GM23338 (cell line): ENCODE results near the gene WDR91. TPM values are rescaled to one million over a fixed set of nuclear protein-coding genes. Genes with fewer than 3 reads are reported as not detected.

ENCODE experiments used
- ATAC-seq: fragments of 200-7000 bp; cut with Tn5 transposase; 3 replicates; pipeline ENCODE4 v1.9.1; 2020
- DNase-seq: peaks from one replicate; pipeline ENCODE4 v3.0.0-alpha.2; 2015; ENCODE audit warnings: low spot score
- H2AFZ ChIP-seq: fragments of 200-600 bp; sonication (generic); 2 replicates; pipeline ENCODE4 v1.8.0; 2016; ENCODE audit warnings: antibody characterized with exemption, mild to moderate bottlenecking, moderate library complexity
- H3F3A ChIP-seq: fragments of 200-600 bp; sonication (generic); replicated peaks from 2 replicates; pipeline ENCODE4 v1.8.0; 2017; ENCODE audit warnings: antibody characterized with exemption, mixed run types, low read depth
- H3K27ac ChIP-seq: fragments of 200-600 bp; sonication (generic); 2 replicates; pipeline ENCODE4 v1.6.1; 2016; ENCODE audit warnings: low read depth
- H3K27me3 ChIP-seq: fragments of 200-600 bp; sonication (generic); 2 replicates; pipeline ENCODE4 v1.8.0; 2016; ENCODE audit warnings: mild to moderate bottlenecking, mixed run types, moderate library complexity; ENCODE audit not compliant: insufficient read depth
- H3K36me3 ChIP-seq: fragments of 200-600 bp; sonication (generic); 2 replicates; pipeline ENCODE4 v1.8.0; 2016; ENCODE audit warnings: mild to moderate bottlenecking; ENCODE audit not compliant: insufficient read depth
- H3K4me1 ChIP-seq: fragments of 200-600 bp; sonication (generic); 2 replicates; pipeline ENCODE4 v1.8.0; 2016; ENCODE audit warnings: mild to moderate bottlenecking, moderate library complexity; ENCODE audit not compliant: insufficient read depth
- H3K4me2 ChIP-seq: fragments of 200-600 bp; sonication (generic); 2 replicates; pipeline ENCODE4 v1.7.1; 2017; ENCODE audit warnings: mixed run types
- H3K4me3 ChIP-seq: fragments of 200-600 bp; sonication (generic); 2 replicates; pipeline ENCODE4 v1.6.1; 2016; ENCODE audit warnings: mixed run types
- H3K79me2 ChIP-seq: fragments of 200-600 bp; sonication (generic); replicated peaks from 2 replicates; pipeline ENCODE4 v1.8.0; 2017; ENCODE audit warnings: mild to moderate bottlenecking; ENCODE audit not compliant: insufficient read depth
- H3K9me2 ChIP-seq: fragments of 200-600 bp; sonication (generic); 2 replicates; pipeline ENCODE4 v1.8.0; 2017; ENCODE audit not compliant: insufficient read depth
- H4K20me1 ChIP-seq: fragments of 200-600 bp; sonication (generic); replicated peaks from 2 replicates; pipeline ENCODE4 v1.8.0; 2017; ENCODE audit warnings: mild to moderate bottlenecking; ENCODE audit not compliant: insufficient read depth
- H3K27ac Mint-ChIP-seq: 2 replicates; pipeline ENCODE4 v1.8.0; 2020; ENCODE audit warnings: inconsistent platforms, mild to moderate bottlenecking, moderate library complexity, mixed read lengths
- H3K27me3 Mint-ChIP-seq: 3 replicates; pipeline ENCODE4 v1.8.0; 2022; ENCODE audit warnings: low read depth, mild to moderate bottlenecking, moderate library complexity, mixed read lengths, inconsistent platforms; ENCODE audit not compliant: insufficient read depth, poor library complexity
- H3K36me3 Mint-ChIP-seq: 3 replicates; pipeline ENCODE4 v1.8.0; 2021; ENCODE audit warnings: low read depth, mild to moderate bottlenecking, inconsistent platforms, moderate library complexity, mixed read lengths
- H3K4me1 Mint-ChIP-seq: 3 replicates; pipeline ENCODE4 v1.8.0; 2020; ENCODE audit warnings: mild to moderate bottlenecking, inconsistent platforms, mixed read lengths
- H3K4me3 Mint-ChIP-seq: 3 replicates; pipeline ENCODE4 v1.8.0; 2021; ENCODE audit warnings: moderate library complexity, mild to moderate bottlenecking, inconsistent platforms, mixed read lengths
- H3K9me3 Mint-ChIP-seq: 3 replicates; pipeline ENCODE4 v1.8.0; 2020; ENCODE audit warnings: moderate library complexity, mild to moderate bottlenecking, inconsistent platforms, mixed read lengths
- CREB1 ChIP-seq: fragments of 250-450 bp; sonication (Bioruptor Pico); IDR thresholded peaks from 2 replicates; pipeline ENCODE4 v1.5.0; 2020; ENCODE audit warnings: low read depth, mild to moderate bottlenecking, moderate library complexity
- EZH2phosphoT487 ChIP-seq: fragments of 200-600 bp; sonication (generic); IDR thresholded peaks from one replicate; pipeline ENCODE4 v1.8.1; 2018; ENCODE audit warnings: antibody characterized with exemption; ENCODE audit not compliant: unreplicated experiment
- NANOG ChIP-seq: IDR thresholded peaks from 2 replicates; pipeline ENCODE4 v1.6.1; 2016; ENCODE audit warnings: antibody characterized with exemption, borderline replicate concordance
- POLR2AphosphoS5 ChIP-seq: IDR thresholded peaks from 2 replicates; pipeline ENCODE4 v1.6.1; 2016; ENCODE audit warnings: antibody characterized with exemption, low read depth
- ZNF462 ChIP-seq: fragments of 250-450 bp; sonication (Bioruptor Pico); IDR thresholded peaks from 2 replicates; pipeline ENCODE4 v1.5.0; 2020; ENCODE audit warnings: mild to moderate bottlenecking, moderate library complexity
- polyA plus RNA-seq: library from polyadenylated mRNA; unstranded; fragments of >200 nt; fragmentation: Nextera tagmentation; extraction: Ambion mirVana; gene quantifications from 2 replicates; pipeline ENCODE4 v1.2.1, GENCODE V29; 2016
- total RNA-seq: library from RNA; depleted of rRNA; stranded (reverse); fragments of >200 nt; shearing (Covaris generic); gene quantifications from 2 replicates; pipeline ENCODE4 v1.2.3, GENCODE V29; 2014
- TF ChIP-seq, protein P1 (sequence below): IDR thresholded peaks from 2 replicates; pipeline ENCODE4 v1.6.1; 2016; ENCODE audit warnings: antibody characterized with exemption

The WDR91 gene
- total and polyA plus RNA-seq, 2 experiments from 2014 or later, result 5.8 to 32.6 TPM

- Mint-ChIP-seq H3K4me3 (no peak overlapping the region), H3K9me3 (peaks cover 33% of the 10 kb centered on the region), H3K36me3 (peaks cover 65% of the 10 kb centered on the region), H3K27me3 (peaks cover 6% of the 10 kb centered on the region), H3K27ac (no peak overlapping the region), H3K4me1 (peaks cover 19% of the 10 kb centered on the region)
- DNase-seq (no peak), ATAC-seq (no peak)
- Histone ChIP-seq H3K27ac (no peak overlapping the region), H3K79me2 (no peaks in the 10 kb centered on the region), H3F3A (no peaks in the 10 kb centered on the region), H3K4me2 (no peak overlapping the region), H4K20me1 (no peaks in the 10 kb centered on the region), H3K4me3 (no peak overlapping the region), H3K27me3 (no peaks in the 10 kb centered on the region), H3K9me2 (no peaks in the 10 kb centered on the region), H3K36me3 (peaks cover 19% of the 10 kb centered on the region), H3K4me1 (peaks cover 15% of the 10 kb centered on the region; the same call in 1 of the 2 replicates), H2AFZ (no peak overlapping the region)
- TF ChIP-seq, protein P1, sequence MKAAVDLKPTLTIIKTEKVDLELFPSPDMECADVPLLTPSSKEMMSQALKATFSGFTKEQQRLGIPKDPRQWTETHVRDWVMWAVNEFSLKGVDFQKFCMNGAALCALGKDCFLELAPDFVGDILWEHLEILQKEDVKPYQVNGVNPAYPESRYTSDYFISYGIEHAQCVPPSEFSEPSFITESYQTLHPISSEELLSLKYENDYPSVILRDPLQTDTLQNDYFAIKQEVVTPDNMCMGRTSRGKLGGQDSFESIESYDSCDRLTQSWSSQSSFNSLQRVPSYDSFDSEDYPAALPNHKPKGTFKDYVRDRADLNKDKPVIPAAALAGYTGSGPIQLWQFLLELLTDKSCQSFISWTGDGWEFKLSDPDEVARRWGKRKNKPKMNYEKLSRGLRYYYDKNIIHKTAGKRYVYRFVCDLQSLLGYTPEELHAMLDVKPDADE, result no peak
- TF ChIP-seq ZNF462 (CRISPR knock-in tag), result no peak
- TF ChIP-seq NANOG, result no peak
- no peak for TF ChIP-seq EZH2phosphoT487
- TF ChIP-seq POLR2AphosphoS5, result no peak
- TF ChIP-seq CREB1 (CRISPR knock-in tag), result no peak
These were observed 29.9 kb downstream of the WDR91 start for GRCh38 chr7:135181261-135181928.
